HK-2 (cell line): ENCODE results near the gene PBX3.

ENCODE experiments used
- DNase-seq: peaks from one replicate; pipeline ENCODE4 v3.0.0-alpha.2; 2018; ENCODE audit not compliant: unreplicated experiment

The PBX3 gene

GRCh38 chr9:125863923-125864322 lies 116.8 kb downstream of the PBX3 start:
- no peak for DNase-seq

GRCh38 chr9:125867751-125868415 lies 120.7 kb downstream of the PBX3 start:
- no peak for DNase-seq

GRCh38 chr9:125878164-125878631 lies 131.0 kb downstream of the PBX3 start:
- no peak for DNase-seq

- DNase-seq = no peak
These were observed 133.9 kb downstream of the PBX3 start for GRCh38 chr9:125881042-125881441.

GRCh38 chr9:125883565-125884217 lies 136.5 kb downstream of the PBX3 start:
- DNase-seq = no peak

- no peak for DNase-seq
These were observed 137.0 kb downstream of the PBX3 start for GRCh38 chr9:125884218-125884595.

- no peak for DNase-seq
These were observed 138.3 kb downstream of the PBX3 start for GRCh38 chr9:125885405-125886034.

- DNase-seq = no peak
These were observed 139.2 kb downstream of the PBX3 start for GRCh38 chr9:125886365-125886764.

GRCh38 chr9:125887172-125887571 lies 140.0 kb downstream of the PBX3 start:
- no peak for DNase-seq

- no peak for DNase-seq
These were observed 141.0 kb downstream of the PBX3 start for GRCh38 chr9:125888211-125888610.

GRCh38 chr9:125889112-125889475 lies 141.9 kb downstream of the PBX3 start:
- no peak for DNase-seq

GRCh38 chr9:125889476-125890419 lies 142.6 kb downstream of the PBX3 start:
- no peak for DNase-seq

GRCh38 chr9:125890826-125891225 lies 143.7 kb downstream of the PBX3 start:
- no peak for DNase-seq

- DNase-seq = no peak
These were observed 146.1 kb downstream of the PBX3 start for GRCh38 chr9:125893277-125893676.

GRCh38 chr9:125894566-125894965 lies 147.4 kb downstream of the PBX3 start:
- no peak for DNase-seq

- DNase-seq = no peak
These were observed 149.2 kb downstream of the PBX3 start for GRCh38 chr9:125896404-125896803.

GRCh38 chr9:125896964-125897363 lies 149.8 kb downstream of the PBX3 start:
- DNase-seq = no peak

GRCh38 chr9:125897481-125897880 lies 150.3 kb downstream of the PBX3 start:
- no peak for DNase-seq

- DNase-seq = no peak
These were observed 155.0 kb downstream of the PBX3 start for GRCh38 chr9:125902214-125902613.

- no peak for DNase-seq
These were observed 155.8 kb downstream of the PBX3 start for GRCh38 chr9:125902831-125903512.

- DNase-seq = no peak
These were observed 157.1 kb downstream of the PBX3 start for GRCh38 chr9:125904155-125904851.
